HL-60/S4 (cell line): ENCODE measurements around the gene TUBA1C.

ENCODE experiments used
- in situ Hi-C: fragments of 300-500 bp; cut with MboI; formaldehyde crosslinking; loops from 2 replicates; pipeline ENCODE4 v1.14.3; 2022; ENCODE audit warnings: low sequenced_read_pairs

Gene TUBA1C

DNA sequence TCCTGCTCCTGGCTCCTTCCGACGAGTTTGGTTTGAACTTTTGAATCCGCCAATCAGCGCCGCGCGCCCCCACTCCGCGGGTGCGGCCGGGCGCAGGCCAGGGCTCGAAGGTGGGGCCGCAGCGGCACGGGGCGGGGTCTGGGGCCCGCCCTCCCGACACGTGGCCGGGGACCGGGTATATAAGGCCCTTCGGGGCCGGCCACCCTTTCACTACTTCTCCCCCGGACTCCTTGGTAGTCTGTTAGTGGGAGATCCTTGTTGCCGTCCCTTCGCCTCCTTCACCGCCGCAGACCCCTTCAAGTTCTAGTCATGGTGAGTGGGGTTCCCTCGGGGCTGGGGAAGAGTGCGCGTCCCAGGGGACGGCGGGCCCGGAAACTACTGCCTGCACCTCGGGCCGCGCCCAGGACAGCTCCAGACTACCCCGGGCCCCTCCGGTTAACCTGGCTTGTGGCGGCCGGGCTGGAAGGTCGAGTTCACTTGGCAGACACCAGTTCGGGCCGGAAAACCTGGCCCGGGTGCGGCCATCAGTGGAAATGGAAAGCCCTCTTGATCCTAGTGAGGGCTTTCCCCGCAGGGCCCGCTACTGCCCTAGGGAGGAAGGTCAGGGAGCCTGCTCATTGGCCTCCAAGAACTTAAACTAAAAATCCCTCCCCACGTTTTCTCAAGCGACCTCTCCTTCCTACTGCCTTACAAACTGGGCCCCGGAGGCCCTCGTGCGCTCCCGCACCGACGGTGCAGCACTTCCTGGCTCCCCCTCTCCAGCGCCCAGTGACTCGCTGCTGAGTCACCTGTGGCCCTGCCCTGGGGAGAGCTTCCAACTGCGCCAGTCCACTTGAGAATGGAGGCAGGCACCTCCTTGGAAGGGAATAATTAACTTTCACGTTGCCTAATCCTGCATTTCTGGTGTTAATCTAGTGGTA lies at the start of gene TUBA1C:
TUBA1C (plus strand) TSS at position 210 of the 920 bp plus-strand sequence; CDS start at position 310, 100 bp downstream.
- in situ Hi-C loops: no loop called here

DNA sequence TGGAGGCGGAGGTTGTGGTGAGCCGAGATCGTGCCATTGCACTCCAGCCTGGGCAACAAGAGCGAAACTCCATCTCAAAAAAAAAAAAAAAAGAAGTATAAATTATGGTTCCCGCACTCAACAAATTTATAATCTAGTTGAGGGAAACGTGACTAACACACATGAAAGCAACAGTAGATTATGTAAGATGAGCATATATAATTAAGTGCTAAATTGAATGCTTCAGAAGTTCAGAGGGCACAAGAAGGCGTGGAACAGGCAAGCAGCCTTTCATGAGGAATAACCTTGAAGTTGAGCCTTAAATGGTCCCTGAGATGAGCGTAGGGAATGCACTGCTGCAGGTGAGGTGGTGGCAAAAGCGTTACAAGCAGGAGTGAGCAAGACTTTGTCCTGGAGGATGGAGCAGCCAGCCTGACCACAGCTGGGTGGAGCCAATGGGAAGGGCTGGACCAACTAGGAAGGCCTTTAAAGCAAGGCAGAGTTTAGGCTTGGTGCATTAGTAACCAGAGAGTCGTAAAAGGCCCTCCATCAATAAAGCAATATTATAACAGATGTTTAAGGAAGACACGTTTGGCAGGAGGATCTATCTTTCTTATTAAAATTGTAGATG lies 45.4 kb upstream of the TUBA1C start:
- in situ Hi-C loops: no loop called here

DNA sequence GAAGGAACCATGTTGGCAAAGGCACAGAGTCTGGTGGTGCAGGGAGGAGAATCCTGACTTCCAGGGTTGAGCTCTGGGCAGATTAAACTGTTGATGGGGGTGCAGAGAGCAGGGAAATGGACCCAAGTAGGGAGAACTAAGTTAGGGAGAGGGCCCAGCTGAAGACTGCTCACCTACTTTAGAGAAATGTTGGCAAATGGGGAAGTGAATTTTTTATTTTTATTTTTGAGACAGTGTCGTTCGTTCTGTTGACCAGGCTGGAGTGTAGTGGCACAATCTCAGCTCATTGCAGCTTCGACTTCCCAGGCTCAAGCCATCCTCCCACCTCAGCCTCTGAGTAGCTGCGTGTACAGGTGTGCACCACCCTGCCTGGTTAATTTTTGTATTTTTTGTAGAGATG lies 43.9 kb upstream of the TUBA1C start:
- in situ Hi-C loops: no loop called here

DNA sequence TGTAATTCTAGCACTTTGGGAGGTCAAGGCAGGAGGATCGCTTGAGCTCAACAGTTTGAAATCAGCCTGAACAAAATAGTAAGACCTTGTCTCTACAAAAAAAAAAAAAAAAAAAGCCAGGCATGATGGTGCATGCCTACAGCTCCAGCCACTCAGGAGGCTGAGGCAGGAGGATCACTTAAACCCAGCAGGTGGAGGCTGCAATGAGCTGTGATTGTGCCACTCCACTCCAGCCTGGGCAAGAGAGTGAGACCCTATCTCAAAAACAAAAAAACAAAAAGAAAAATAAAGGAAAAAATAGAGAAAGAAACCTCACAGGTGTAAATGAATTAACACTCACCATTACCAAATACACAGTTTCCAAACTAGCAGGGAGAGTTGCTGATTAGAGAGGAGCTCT lies 41.8 kb upstream of the TUBA1C start:
- in situ Hi-C loops: no loop called here

DNA sequence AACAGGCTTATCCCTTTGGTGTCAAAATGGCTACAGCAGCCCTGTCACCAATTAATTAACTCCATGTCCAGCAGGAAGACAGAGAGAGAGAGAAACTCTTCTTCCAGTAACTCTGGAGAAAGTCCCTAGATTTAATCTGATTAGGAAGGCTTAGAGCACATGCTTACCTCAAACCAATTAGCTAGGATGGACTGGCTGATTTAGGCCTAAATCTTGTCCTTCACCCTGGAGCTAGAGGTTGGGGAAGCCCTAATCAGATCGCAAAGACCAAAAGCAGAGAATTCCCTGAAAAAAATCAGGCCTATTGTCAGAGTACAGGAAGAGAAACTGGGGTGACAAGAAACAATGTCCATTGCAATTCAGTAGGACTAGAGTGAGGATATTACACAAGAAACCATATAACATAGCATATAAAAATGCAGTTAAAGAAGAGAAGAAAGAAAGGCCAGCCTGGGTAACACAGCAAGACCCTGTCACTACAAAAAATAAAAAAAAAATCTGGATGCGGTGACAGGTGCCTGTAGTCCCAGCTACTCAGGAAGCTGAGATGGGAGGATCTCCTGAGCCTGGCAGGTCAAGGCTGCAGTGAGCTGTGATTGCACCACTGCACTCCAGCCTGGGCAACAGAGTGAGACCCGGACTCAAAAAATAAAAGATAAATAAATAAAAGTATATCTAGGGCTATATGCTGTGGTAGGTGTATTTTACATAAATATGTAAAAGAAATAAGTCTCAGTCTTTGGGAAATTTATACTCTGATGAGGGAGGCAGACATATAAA lies 41.1 kb upstream of the TUBA1C start:
- in situ Hi-C loops: no loop called here

DNA sequence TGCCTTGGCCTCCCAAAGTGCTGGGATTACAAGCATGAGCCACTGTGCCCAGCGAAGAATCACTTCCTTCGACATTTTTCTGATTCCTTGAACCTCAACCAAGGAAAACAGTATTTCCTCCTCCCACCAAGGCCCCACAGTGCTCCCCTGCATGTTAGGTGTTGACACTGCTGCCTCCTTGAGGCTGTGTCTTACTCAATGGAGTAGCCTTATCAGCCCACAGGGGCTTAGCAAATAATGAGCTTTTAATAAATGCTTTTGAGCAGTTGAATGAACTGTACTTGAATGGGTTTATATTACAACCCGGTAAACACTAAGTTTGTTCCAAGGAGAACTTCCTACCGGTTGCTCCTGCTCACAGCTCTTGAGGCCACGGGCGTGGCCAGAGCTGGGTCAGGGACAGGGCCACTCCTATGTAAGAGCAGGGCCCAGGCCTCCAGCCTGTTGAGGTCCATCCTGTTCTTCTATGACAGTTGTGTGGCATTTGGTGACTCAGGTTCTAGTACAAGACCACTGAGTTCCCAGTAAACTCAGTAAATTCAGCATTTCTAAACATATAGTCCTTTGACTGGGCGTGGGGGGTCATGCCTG lies 39.2 kb upstream of the TUBA1C start:
- in situ Hi-C loops: no loop called here

DNA sequence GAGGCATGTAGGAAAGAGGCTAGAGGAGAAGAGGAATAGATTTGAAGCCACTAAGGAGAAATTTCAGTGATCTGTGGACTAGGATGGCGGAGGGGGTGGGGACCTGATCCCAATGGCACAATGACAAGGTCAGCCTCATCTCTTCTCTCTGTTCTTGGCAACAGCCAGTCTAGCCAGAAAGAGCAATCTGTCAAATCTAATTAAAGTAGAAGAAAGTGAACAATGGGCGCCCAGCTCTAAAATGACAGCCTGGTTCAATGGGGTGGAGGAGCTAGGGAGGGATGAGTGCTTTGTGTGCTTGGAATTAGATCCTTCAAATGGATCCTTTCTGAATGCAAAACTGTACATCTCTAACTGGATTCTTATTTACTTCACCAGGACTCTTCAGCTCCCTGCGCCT lies 37.2 kb upstream of the TUBA1C start:
- in situ Hi-C loops: no loop called here

DNA sequence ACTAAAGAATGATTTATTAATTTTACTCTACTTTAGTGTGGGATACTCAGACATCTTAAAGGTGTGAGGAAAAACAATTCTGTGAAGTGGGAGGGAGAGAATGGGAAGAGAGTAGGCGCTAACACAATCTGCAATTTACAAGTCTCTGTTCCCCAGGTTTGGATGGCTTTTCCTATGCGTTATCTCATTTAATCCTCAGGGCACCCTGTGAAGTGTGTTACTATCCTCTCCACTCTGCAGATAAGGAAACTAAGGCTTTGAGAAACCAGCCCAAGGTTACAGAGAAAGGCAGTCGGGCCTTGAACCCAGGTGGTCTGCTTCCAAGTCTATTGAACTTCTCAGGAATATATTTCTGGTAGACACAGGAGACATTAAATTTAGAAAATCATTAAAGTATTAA lies 36.2 kb upstream of the TUBA1C start:
- in situ Hi-C loops: no loop called here

DNA sequence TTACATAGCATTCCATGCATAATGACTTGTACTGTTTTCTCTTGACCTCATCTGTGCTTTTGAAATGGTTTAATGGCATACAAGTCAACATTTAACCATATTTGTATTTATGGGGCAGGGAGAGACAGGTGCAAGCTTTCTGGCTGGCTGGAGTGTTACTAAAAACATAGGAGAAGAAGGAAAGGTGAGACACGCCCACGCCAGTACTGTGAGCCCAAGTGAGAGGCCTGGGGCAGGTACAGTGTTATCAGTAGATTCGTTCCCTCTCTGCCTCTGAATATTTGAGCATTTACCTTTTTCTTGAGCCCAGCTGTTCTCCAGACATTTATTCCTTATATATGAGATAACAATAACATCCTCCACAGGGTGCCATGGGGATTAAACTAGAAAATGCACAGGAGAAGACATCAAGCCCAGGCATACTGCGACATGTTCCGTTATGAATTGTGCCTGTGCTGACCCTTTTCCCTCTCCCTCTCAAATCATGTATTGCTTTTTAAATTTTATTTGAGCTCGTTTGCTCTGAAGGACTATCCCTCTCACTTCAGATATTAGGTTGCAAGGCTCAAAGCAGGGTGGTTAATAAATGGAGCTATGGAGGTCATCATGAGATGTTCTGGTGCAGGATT lies 34.6 kb upstream of the TUBA1C start:
- in situ Hi-C loops: loop anchor here (10.0 kb wide), 1 partner anchor 165 kb away; the partner anchor contains the start of genes KMT2D and RHEBL1

DNA sequence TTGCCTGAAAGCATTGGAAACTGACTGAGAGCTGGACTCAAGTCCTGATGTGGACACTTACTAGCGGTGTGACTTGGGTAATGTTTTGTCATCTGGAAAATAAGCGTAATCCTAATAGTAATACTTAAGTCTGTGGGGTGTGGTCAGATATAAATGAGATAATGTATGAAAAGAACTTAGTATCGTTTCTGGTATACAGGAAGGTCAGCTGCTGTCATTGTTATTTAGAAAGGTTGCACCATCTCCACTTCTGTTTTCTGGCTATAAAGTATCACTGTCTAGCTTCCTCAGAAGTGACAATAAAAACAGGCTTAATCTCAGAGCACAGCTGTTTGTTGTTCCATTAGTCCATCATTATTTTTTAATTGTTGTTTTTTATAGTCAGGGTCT lies 34.1 kb upstream of the TUBA1C start:
- in situ Hi-C loops: loop anchor here (10.0 kb wide), 1 partner anchor 166 kb away; the partner anchor contains the start of genes KMT2D and RHEBL1

DNA sequence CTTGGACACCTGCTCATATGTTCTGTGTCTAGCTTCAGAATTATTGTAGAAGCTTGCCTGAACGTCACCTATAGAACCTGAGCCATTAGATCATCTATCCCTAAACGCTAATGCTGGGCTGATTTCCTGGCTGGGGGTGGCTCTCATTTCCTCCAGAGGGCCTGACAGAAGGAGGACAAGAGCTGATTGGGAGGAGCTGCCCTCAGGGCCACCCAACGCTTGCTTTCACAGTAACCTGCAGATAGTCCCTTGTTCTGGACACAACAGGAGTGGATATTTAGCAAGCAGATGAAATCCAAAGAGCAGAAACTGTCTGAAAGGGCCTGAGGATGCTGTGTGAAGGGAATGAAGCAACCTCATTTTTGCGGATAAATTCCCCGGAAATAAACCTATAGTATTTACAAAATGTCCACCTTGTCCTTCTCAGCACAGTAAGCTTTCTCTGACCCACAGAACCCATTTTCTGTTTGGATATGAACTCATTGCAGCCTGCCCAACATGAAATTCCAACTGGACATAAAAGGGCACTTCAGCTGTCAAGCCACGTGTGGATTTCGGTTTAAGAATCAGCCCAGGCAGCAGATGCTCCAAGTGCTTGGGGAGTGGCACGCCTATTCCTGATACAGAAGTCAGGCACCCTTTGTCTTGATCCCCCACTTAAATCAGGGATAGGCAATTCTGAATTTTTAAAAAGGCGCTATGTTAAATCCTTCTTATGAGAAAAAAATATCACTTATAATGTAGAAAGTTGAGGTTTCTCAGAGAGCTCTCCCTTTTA lies 32.8 kb upstream of the TUBA1C start:
- in situ Hi-C loops: loop anchor here (10.0 kb wide), 1 partner anchor 167 kb away; the partner anchor contains the start of genes KMT2D and RHEBL1

DNA sequence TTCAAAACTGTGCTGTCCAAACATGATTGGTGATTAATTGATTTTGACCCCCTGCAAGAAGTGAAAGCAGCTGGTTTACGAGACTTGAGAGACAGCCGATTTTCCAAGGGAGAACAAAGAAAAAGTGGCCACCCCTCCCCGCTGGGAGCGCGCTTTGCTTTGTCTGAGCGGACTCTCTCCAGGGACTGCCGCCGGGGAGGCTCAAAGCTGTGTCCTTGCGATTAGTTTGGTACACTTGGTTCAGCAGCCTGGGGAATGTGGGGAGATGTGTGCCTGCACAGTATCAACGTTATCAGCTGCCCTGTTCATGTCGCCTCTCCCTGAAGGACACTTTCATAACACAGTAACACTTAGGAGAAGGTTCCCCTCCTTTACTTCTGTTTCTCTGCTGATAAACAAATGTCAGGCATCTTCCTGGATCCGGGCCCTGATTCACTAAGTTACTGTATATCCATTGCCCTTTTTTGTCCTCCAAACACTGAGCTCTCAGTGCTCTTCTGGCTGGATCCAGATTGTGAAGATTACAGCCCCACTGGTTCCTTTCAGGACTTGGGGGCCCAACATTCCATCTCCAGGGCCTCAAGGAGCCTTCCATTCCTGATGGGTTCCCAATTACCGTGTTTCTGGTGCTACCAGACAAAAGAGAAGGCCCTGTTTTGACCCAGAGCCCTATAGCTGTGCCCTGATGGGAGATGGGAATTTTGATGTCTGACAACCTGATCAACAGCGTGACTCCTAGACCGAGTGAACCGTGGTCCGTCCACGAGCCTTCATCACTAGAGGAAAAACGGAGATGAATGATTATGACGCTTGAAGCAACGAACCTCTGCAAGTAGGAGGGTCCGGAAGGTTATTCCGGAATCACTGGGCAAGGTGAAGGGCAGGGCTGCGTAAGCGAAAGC lies 31.7 kb upstream of the TUBA1C start:
- in situ Hi-C loops: loop anchor here (10.0 kb wide), 1 partner anchor 168 kb away; the partner anchor contains the start of genes KMT2D and RHEBL1

DNA sequence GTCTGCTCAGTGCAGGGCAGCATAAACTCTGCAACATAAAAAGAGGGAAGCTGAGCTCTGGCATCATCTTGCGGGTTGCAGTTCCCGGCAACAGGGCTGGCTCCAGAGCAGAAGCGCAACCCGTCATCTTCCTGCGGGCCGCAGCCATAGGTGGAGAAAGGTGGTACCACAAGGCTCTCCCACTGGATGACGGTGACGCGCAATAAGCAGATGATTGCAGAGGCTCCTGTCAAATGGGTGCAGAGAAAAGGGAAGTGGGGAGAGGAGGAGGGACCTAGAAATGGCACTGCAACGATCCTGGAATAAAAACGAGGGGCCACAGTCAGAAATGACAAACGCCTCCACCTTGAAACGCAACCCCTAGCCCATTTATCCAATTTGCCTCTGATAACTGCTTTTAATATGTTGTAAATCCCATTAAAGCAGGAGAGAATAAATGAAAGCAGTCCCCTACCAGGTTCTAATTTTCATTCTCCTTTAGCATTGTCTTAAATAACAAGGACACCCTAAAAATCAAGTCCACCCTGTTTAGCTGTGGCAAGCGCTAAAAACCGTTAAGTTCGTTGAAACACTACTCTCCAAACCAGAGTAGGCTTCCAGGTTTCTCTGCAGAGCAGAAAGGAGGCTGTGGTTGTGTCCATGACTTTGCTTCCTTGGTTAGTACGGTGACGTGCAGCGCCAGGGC lies 30.9 kb upstream of the TUBA1C start:
- in situ Hi-C loops: loop anchor here (10.0 kb wide), 1 partner anchor 169 kb away; the partner anchor contains the start of genes KMT2D and RHEBL1

DNA sequence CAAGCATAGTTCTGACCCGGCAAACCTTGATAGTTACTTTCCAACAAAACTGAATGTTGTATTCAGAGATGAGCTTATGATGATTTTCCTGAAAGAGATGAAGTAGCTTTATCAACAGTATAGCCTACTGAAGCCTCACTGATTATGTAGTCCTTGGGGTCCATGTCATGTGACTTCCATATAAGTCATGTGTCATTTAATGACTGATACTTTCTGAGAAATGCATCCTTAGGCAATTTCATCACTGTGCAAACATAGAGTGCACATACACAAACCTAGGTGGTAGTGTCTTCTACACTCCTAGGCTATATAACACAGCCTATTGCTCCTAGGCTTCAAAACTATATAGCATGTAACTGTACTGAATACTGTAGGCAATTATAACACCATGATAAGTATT lies 28.5 kb upstream of the TUBA1C start:
- in situ Hi-C loops: loop anchor here (10.0 kb wide), 1 partner anchor 172 kb away; the partner anchor contains the start of genes KMT2D and RHEBL1

DNA sequence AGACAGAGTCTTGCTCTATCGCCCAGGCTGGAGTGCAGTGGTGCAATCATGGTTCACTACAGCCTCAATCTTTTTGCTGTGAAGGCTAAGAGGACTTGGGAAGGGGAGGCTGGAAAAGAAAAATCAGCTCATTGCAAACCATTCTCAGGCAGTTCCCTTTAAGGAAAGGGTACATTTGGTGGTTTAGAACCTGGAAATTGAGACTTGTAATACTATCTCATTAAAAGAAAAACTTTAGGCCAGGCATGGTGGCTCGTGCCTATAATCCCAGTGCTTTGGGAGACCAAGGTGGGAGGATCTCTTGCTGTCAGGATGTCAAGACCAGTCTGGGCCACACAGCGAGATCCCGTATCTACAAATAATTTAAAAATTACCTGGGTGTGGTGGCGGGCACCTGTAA lies 21.3 kb upstream of the TUBA1C start:
- in situ Hi-C loops: no loop called here

DNA sequence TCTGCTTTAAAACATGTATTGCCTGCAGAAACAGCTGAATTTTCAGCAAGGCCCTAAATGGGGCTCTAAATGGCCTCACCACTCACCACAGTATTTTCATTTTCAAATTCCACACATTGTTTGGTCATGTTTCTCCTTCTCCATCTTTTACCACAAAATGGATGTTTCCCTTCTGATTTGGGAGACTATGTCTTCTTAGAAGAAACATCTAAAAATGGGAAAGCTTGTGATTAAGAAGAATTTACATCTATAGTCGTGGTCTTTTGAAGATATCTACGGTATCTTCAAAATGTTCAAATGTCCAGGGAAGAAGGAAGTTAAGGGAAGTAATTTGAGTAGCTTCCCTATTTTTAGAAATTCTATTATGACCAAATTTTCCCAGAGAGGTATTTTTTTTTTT lies 20.7 kb upstream of the TUBA1C start:
- in situ Hi-C loops: no loop called here

DNA sequence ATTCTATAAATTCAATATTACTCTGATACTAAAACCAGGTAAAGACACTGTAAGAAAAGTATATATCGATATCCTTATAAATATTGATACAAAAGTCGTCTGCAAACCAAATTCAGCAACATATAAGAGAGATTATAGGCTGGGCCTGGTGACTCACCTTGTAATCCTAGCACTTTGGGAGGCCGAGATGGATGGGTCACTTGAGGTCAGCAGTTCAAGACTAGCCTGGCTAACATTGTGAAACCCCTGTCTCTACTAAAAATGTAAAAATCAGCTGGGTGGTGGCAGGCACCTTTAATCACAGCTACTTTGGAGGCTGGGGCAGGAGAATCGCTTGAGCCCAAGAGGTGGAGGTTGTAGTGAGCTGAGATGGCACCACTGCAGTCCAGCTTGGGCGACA lies 13.5 kb upstream of the TUBA1C start:
- in situ Hi-C loops: no loop called here
